Measurements from ENCODE around the gene CYP4B1. TPM values are rescaled to one million over a fixed set of nuclear protein-coding genes. Genes with fewer than 3 reads are reported as not detected.
"Not testable (repeated sequence)": the region's sequence is repeated elsewhere in the genome, so short reads cannot be mapped to it uniquely, and the experiment has no call there.

CYP4B1 gene
- total and polyA plus RNA-seq, 2 donors (not counting 3 experiments of a cell fraction or from before 2014, with no cell fraction given), result not detected

GRCh38 chr1:46857660-46858065, 58.8 kb downstream of the CYP4B1 start:
- BruUV-seq (replicated peaks); H3K4me3 ChIP-seq (replicated peaks in 1 of 3; ENCODE audit: insufficient read depth in 1 of 3, low read depth in 1 of 3, low read length in 3 of 3); H3K27ac ChIP-seq (ENCODE audit: insufficient read depth, low read depth, low read length); H3K9me1 ChIP-seq (replicated peaks; ENCODE audit: control insufficient read depth, extremely low read depth, insufficient read depth, low read length); H3K36me3 ChIP-seq (ENCODE audit: control insufficient read depth in 2 of 2, extremely low read depth in 1 of 2, insufficient read depth in 2 of 2, low read length in 2 of 2); intact Hi-C loops (cut with micrococcal nuclease); H4K20me1 ChIP-seq (replicated peaks; ENCODE audit: control insufficient read depth, extremely low read depth, insufficient read depth, low read length); DNase-seq (ENCODE audit: low read depth, low spot score); H3K9ac ChIP-seq (replicated peaks; ENCODE audit: extremely low read depth, insufficient read depth, low read length); H3K79me2 ChIP-seq (ENCODE audit: control insufficient read depth, insufficient read depth, low read length); H3K4me1 ChIP-seq (ENCODE audit: control insufficient read depth, extremely low read depth, insufficient read depth, low read length); POLR2A ChIA-PET; CTCF ChIA-PET; FAIRE-seq; H3K4me2 ChIP-seq (ENCODE audit: insufficient read depth, low read length); dilution Hi-C loops (cut with MboI; ENCODE audit: extremely low pct_ligation_motif_present, low sequenced_read_pairs); H3K9me3 ChIP-seq (replicated peaks; ENCODE audit: control insufficient read depth, insufficient read depth, low read length); H2AFZ ChIP-seq (ENCODE audit: low read depth, low read length); H3K27me3 ChIP-seq (ENCODE audit: control insufficient read depth in 2 of 2, insufficient read depth in 2 of 2, low read length in 2 of 2): not testable (repeated sequence)

- H3K79me2 ChIP-seq (ENCODE audit: control insufficient read depth, insufficient read depth, low read length), result no peaks in the 10 kb centered on the region
- H3K9me1 ChIP-seq (replicated peaks; ENCODE audit: control insufficient read depth, extremely low read depth, insufficient read depth, low read length), result no peaks in the 10 kb centered on the region
- H3K9me3 ChIP-seq (replicated peaks; ENCODE audit: control insufficient read depth, insufficient read depth, low read length), result no peaks in the 10 kb centered on the region
- no peaks in the 10 kb centered on the region for H3K36me3 ChIP-seq (ENCODE audit: control insufficient read depth in 2 of 2, extremely low read depth in 1 of 2, insufficient read depth in 2 of 2, low read length in 2 of 2)
- no peak overlapping the region for H3K4me3 ChIP-seq (replicated peaks in 1 of 3; ENCODE audit: insufficient read depth in 1 of 3, low read depth in 1 of 3, low read length in 3 of 3)
- no peaks in the 10 kb centered on the region for H3K27me3 ChIP-seq (ENCODE audit: control insufficient read depth in 2 of 2, insufficient read depth in 2 of 2, low read length in 2 of 2)
- no peak overlapping the region for H3K9ac ChIP-seq (replicated peaks; ENCODE audit: extremely low read depth, insufficient read depth, low read length)
- no peak overlapping the region for H3K4me2 ChIP-seq (ENCODE audit: insufficient read depth, low read length)
- FAIRE-seq, result no peak
- no peaks in the 10 kb centered on the region for H4K20me1 ChIP-seq (replicated peaks; ENCODE audit: control insufficient read depth, extremely low read depth, insufficient read depth, low read length)
- intact Hi-C loops (cut with micrococcal nuclease) (no loop called here), dilution Hi-C loops (cut with MboI; ENCODE audit: extremely low pct_ligation_motif_present, low sequenced_read_pairs) (no loop called here)
- TF ChIP-seq POLR2AphosphoS5 (IDR thresholded peaks at IDR 0.05; ENCODE audit: insufficient read depth, low read depth, low read length), result no peak
- no peak for TF ChIP-seq EZH2 (IDR thresholded peaks at IDR 0.05; ENCODE audit: borderline replicate concordance, low read depth, low read length, severe bottlenecking)
- TF ChIP-seq POLR2A (IDR thresholded peaks at IDR 0.05; ENCODE audit: low read depth, low read length), result no peak
- no peak for TF ChIP-seq CTCF (IDR thresholded peaks at IDR 0.05; ENCODE audit: extremely low read depth in 1 of 2, insufficient read depth in 1 of 2, low read depth in 1 of 2, low read length in 2 of 2)
- no peak for TF ChIP-seq JUN (IDR thresholded peaks at IDR 0.05; ENCODE audit: borderline replicate concordance, insufficient read depth, insufficient read length, low read depth)
- TF ChIP-seq FOS (IDR thresholded peaks at IDR 0.05; ENCODE audit: borderline replicate concordance, insufficient read depth, low read length), result no peak
- no TSS peak for BruUV-seq (replicated peaks)
- ChIA-PET CTCF (no interaction called here), POLR2A (no interaction called here)
- no peaks in the 10 kb centered on the region for H3K4me1 ChIP-seq (ENCODE audit: control insufficient read depth, extremely low read depth, insufficient read depth, low read length)
- DNase-seq (ENCODE audit: low read depth, low spot score), result no peak
- H3K27ac ChIP-seq (ENCODE audit: insufficient read depth, low read depth, low read length), result no peak overlapping the region
- H2AFZ ChIP-seq (ENCODE audit: low read depth, low read length), result no peak overlapping the region
Observed at GRCh38 chr1:46862348-46862747, 63.5 kb downstream of the CYP4B1 start.

Other genes with a start within 250 kb of the CYP4B1 start
- not detected in 2 replicates for gene KNCN, start 247.4 kb upstream of the CYP4B1 start, total RNA-seq
- gene KNCN, start 247.4 kb upstream of the CYP4B1 start, polyA plus RNA-seq, result not detected in 2 replicates
- 37.3 and 42.6 TPM in 2 replicates for gene MKNK1, start 194.8 kb upstream of the CYP4B1 start, total RNA-seq
- 28.9 and 32.9 TPM in 2 replicates for gene MKNK1, start 194.8 kb upstream of the CYP4B1 start, polyA plus RNA-seq
- 6.5 and 8.4 TPM in 2 replicates for gene MOB3C, start 182.2 kb upstream of the CYP4B1 start, total RNA-seq
- 6.1 and 7.0 TPM in 2 replicates for gene MOB3C, start 182.2 kb upstream of the CYP4B1 start, polyA plus RNA-seq
- gene ATPAF1, start 130.7 kb upstream of the CYP4B1 start, total RNA-seq, result 28.4 and 29.6 TPM in 2 replicates
- gene ATPAF1, start 130.7 kb upstream of the CYP4B1 start, polyA plus RNA-seq, result 28.3 and 31.5 TPM in 2 replicates
- gene TEX38, start 127.2 kb upstream of the CYP4B1 start, total RNA-seq, result not detected in 2 replicates
- not detected in 2 replicates for gene TEX38, start 127.2 kb upstream of the CYP4B1 start, polyA plus RNA-seq
- 81.7 and 81.9 TPM in 2 replicates for gene EFCAB14, start 79.9 kb upstream of the CYP4B1 start, total RNA-seq
- 28.7 and 30.0 TPM in 2 replicates for gene EFCAB14, start 79.9 kb upstream of the CYP4B1 start, polyA plus RNA-seq
- gene CYP4A11, start 142.4 kb downstream of the CYP4B1 start, total RNA-seq, result not detected in 2 replicates
- not detected in 2 replicates for gene CYP4A11, start 142.4 kb downstream of the CYP4B1 start, polyA plus RNA-seq
- 2.3 and 3.7 TPM in 2 replicates for gene CYP4X1, start 224.6 kb downstream of the CYP4B1 start, total RNA-seq
- 2.4 and 3.2 TPM in 2 replicates for gene CYP4X1, start 224.6 kb downstream of the CYP4B1 start, polyA plus RNA-seq